ENCODE data around the gene CUEDC2.

CUEDC2 gene

GRCh38 chr10:102431452-102432124, 786 bp downstream of the CUEDC2 start:
- TF ChIP-seq CTCF (IDR thresholded peaks at IDR 0.05), result no peak
- peak overlapping the region; percentile 91 for H3K9ac ChIP-seq
- peak overlapping the region; percentile 94 for H2AFZ ChIP-seq
- H3K27me3 ChIP-seq (ENCODE audit: control insufficient read depth, insufficient read depth, low read length), result no peaks in the 10 kb centered on the region
- peak overlapping the region; percentile 90 for H3K4me2 ChIP-seq (ENCODE audit: low read length)
- H3K36me3 ChIP-seq (ENCODE audit: control insufficient read depth, insufficient read depth, low read length), result no peaks in the 10 kb centered on the region
- H3K79me2 ChIP-seq, result peaks cover 32% of the 10 kb centered on the region
- H3K27ac ChIP-seq, result peak overlapping the region; percentile 69
- peak overlapping the region; percentile 92 for H3K4me3 ChIP-seq (ENCODE audit: low read depth, low read length)
- H3K9me3 ChIP-seq (ENCODE audit: control insufficient read depth, low read length), result no peaks in the 10 kb centered on the region
- peaks cover 4% of the 10 kb centered on the region for H3K4me1 ChIP-seq

- Histone ChIP-seq H3K4me1 (peaks cover 4% of the 10 kb centered on the region), H3K27ac (no peak overlapping the region), H3K36me3 (ENCODE audit: control insufficient read depth, insufficient read depth, low read length) (no peaks in the 10 kb centered on the region), H3K4me3 (ENCODE audit: low read depth, low read length) (no peak overlapping the region), H3K27me3 (ENCODE audit: control insufficient read depth, insufficient read depth, low read length) (no peaks in the 10 kb centered on the region), H3K4me2 (ENCODE audit: low read length) (no peak overlapping the region), H3K79me2 (peaks cover 38% of the 10 kb centered on the region), H3K9ac (no peak overlapping the region), H3K9me3 (ENCODE audit: control insufficient read depth, low read length) (no peaks in the 10 kb centered on the region), H2AFZ (no peak overlapping the region)
- no peak for TF ChIP-seq CTCF (IDR thresholded peaks at IDR 0.05)
These were observed 2.9 kb downstream of the CUEDC2 start for GRCh38 chr10:102429468-102429867.

- no peak overlapping the region for H3K4me2 ChIP-seq (ENCODE audit: low read length)
- H3K4me1 ChIP-seq, result peaks cover 11% of the 10 kb centered on the region
- TF ChIP-seq CTCF (IDR thresholded peaks at IDR 0.05), result no peak
- no peak overlapping the region for H3K27ac ChIP-seq
- H3K9ac ChIP-seq, result no peak overlapping the region
- no peak overlapping the region for H2AFZ ChIP-seq
- no peak overlapping the region for H3K4me3 ChIP-seq (ENCODE audit: low read depth, low read length)
- H3K9me3 ChIP-seq (ENCODE audit: control insufficient read depth, low read length), result no peaks in the 10 kb centered on the region
- H3K27me3 ChIP-seq (ENCODE audit: control insufficient read depth, insufficient read depth, low read length), result no peaks in the 10 kb centered on the region
- peaks cover 39% of the 10 kb centered on the region for H3K79me2 ChIP-seq
- no peaks in the 10 kb centered on the region for H3K36me3 ChIP-seq (ENCODE audit: control insufficient read depth, insufficient read depth, low read length)
These were observed 5.5 kb downstream of the CUEDC2 start for GRCh38 chr10:102426803-102427287.

GRCh38 chr10:102425444-102425843, 6.9 kb downstream of the CUEDC2 start:
- Histone ChIP-seq H3K4me1 (peaks cover 7% of the 10 kb centered on the region), H2AFZ (no peak overlapping the region), H3K27ac (no peak overlapping the region), H3K4me3 (ENCODE audit: low read depth, low read length) (no peak overlapping the region), H3K9me3 (ENCODE audit: control insufficient read depth, low read length) (no peaks in the 10 kb centered on the region), H3K4me2 (ENCODE audit: low read length) (no peak overlapping the region), H3K79me2 (peaks cover 34% of the 10 kb centered on the region), H3K36me3 (ENCODE audit: control insufficient read depth, insufficient read depth, low read length) (no peaks in the 10 kb centered on the region), H3K27me3 (ENCODE audit: control insufficient read depth, insufficient read depth, low read length) (no peaks in the 10 kb centered on the region), H3K9ac (no peak overlapping the region)
- TF ChIP-seq CTCF (IDR thresholded peaks at IDR 0.05), result no peak

GRCh38 chr10:102424916-102425315, 7.5 kb downstream of the CUEDC2 start:
- Histone ChIP-seq H3K4me2 (ENCODE audit: low read length) (no peak overlapping the region), H2AFZ (no peak overlapping the region), H3K36me3 (ENCODE audit: control insufficient read depth, insufficient read depth, low read length) (no peaks in the 10 kb centered on the region), H3K27me3 (ENCODE audit: control insufficient read depth, insufficient read depth, low read length) (no peaks in the 10 kb centered on the region), H3K9me3 (ENCODE audit: control insufficient read depth, low read length) (no peaks in the 10 kb centered on the region), H3K9ac (no peak overlapping the region), H3K4me3 (ENCODE audit: low read depth, low read length) (no peak overlapping the region), H3K79me2 (peaks cover 34% of the 10 kb centered on the region), H3K4me1 (peaks cover 7% of the 10 kb centered on the region), H3K27ac (no peak overlapping the region)
- no peak for TF ChIP-seq CTCF (IDR thresholded peaks at IDR 0.05)

All from parathyroid adenoma (tissue), 2 donors.